ENCODE data around the gene REXO2. TPM values are rescaled to one million over a fixed set of nuclear protein-coding genes. Genes with fewer than 3 reads are reported as not detected.

Gene REXO2
- total and polyA plus RNA-seq, 2 of the 4 experiments (the other 2 are of a cell fraction), result 179 to 255 TPM

GRCh38 chr11:114397349-114397982, 41.8 kb upstream of the REXO2 start:
- peak overlapping the region; percentile 1 for H3K14ac ChIP-seq (replicated peaks; ENCODE audit: low read depth, low read length)
- DNase-seq (no peak), ATAC-seq (ENCODE audit: low read depth) (no peak)
- peak overlapping the region; percentile 59; the same call in 1 of the 2 replicates for H4K91ac ChIP-seq (ENCODE audit: insufficient read depth, low read depth, low read length)
- peak overlapping the region; percentile 82 for H2BK120ac ChIP-seq (ENCODE audit: low read depth, low read length)
- H4K20me1 ChIP-seq (ENCODE audit: insufficient read depth, low read length), result no peaks in the 10 kb centered on the region
- TF ChIP-seq MAFK (IDR thresholded peaks at IDR 0.05; ENCODE audit: low read depth, low read length) (peak; percentile 56), RAD21 (IDR thresholded peaks at IDR 0.05; ENCODE audit: low read length) (no peak)
- peak overlapping the region; percentile 91 for H3K27ac ChIP-seq (ENCODE audit: insufficient read depth, low read length)
- intact Hi-C loops (cut with micrococcal nuclease) (no loop called here), dilution Hi-C loops (cut with HindIII; ENCODE audit: low sequenced_read_pairs, unreplicated experiment) (no loop called here), in situ Hi-C loops (cut with MboI; ENCODE audit: low sequenced_read_pairs) (loop anchor here (5.0 kb wide), 1 partner anchor 45 kb away; no protein-coding TSS in a partner anchor)
- peak overlapping the region; percentile 49; the same call in 2 of the 3 replicates for H2BK15ac ChIP-seq (ENCODE audit: low read depth, low read length)
- peak overlapping the region; percentile 68; the same call in 1 of the 2 replicates for H3K56ac ChIP-seq (ENCODE audit: extremely low read depth, insufficient read depth, low read length)
- BruUV-seq (replicated peaks), result no TSS peak
- peak overlapping the region; percentile 57; the same call in 1 of the 2 replicates for H3K23ac ChIP-seq (ENCODE audit: low read depth, low read length)
- H3K27me3 ChIP-seq (ENCODE audit: control insufficient read depth, insufficient read depth, low read length), result no peaks in the 10 kb centered on the region
- WGBS, 2 experiments (ENCODE audit: extremely low coverage in 2 of 2, insufficient read length in 1 of 2), result 100% methylated on average over 1 of the region's 2 CpGs; no CpG with 5 or more reads in 1 of the 2 experiments
- H4K8ac ChIP-seq (ENCODE audit: low read depth in 2 of 2, low read length in 2 of 2), result peak overlapping the region; percentile 59 to 63; a peak in 2 of 4 replicates
- H3K4me3 ChIP-seq (ENCODE audit: insufficient read depth, low read depth, low read length), result no peak overlapping the region
- H2AK5ac ChIP-seq (ENCODE audit: low read depth, low read length), result peak overlapping the region; percentile 86; the same call in 1 of the 2 replicates
- H3K4me2 ChIP-seq (ENCODE audit: low read depth, low read length), result peak overlapping the region; percentile 69
- H4K5ac ChIP-seq (ENCODE audit: low read depth, low read length), result peak overlapping the region; percentile 52; the same call in 1 of the 2 replicates
- H3K79me1 ChIP-seq (ENCODE audit: low read depth in 1 of 2, low read length in 2 of 2), result peaks cover 5 to 9% of the 10 kb centered on the region in 2 experiments; a peak in 3 of 4 replicates
- ChIA-PET POLR2A (ENCODE audit: unreplicated experiment) (no interaction called here), CTCF (interaction anchor here (1.0 to 1.7 kb wide), 2 partner anchors 15 to 49 kb away, joined by 4 to 7 read pairs; no protein-coding TSS in a partner anchor)
- H3K4me1 ChIP-seq (ENCODE audit: control insufficient read depth, insufficient read depth, low read length), result peaks cover 4% of the 10 kb centered on the region; the same call in 1 of the 2 replicates
- peak overlapping the region; percentile 29 for H2BK20ac ChIP-seq (ENCODE audit: low read depth, low read length)
- no peak overlapping the region for H3K9ac ChIP-seq (ENCODE audit: low read depth, low read length)
- no peak overlapping the region for H2AFZ ChIP-seq (replicated peaks; ENCODE audit: low read length, poor library complexity)
- no peaks in the 10 kb centered on the region for H3K36me3 ChIP-seq (ENCODE audit: control insufficient read depth, insufficient read depth, low read length)
- H2BK5ac ChIP-seq (ENCODE audit: low read depth, low read length, poor library complexity, severe bottlenecking), result peak overlapping the region; percentile 90
- no peak overlapping the region for H2AK9ac ChIP-seq (replicated peaks; ENCODE audit: low read depth, low read length, poor library complexity)
- H3K18ac ChIP-seq (ENCODE audit: low read depth, low read length), result peak overlapping the region; percentile 62; the same call in 1 of the 2 replicates
- peak overlapping the region; percentile 71; the same call in 1 of the 2 replicates for H3K4ac ChIP-seq (ENCODE audit: low read depth, low read length)
- no peaks in the 10 kb centered on the region for H3K9me3 ChIP-seq (ENCODE audit: control insufficient read depth, insufficient read depth, low read length)
- 0 out of 2 replicates have a peak, but pooled peaks cover 3% of the 10 kb centered on the region for H3K9me1 ChIP-seq (ENCODE audit: insufficient read depth, low read length)
